D341Med (cell line): ENCODE measurements around the gene SPR.
"Not testable (repeated sequence)": the region's sequence is repeated elsewhere in the genome, so short reads cannot be mapped to it uniquely, and the experiment has no call there.

Experiments
- DNase-seq: peaks from one replicate; pipeline ENCODE4 v3.0.0; 2012; ENCODE audit warnings: low spot score

Gene SPR

GRCh38 chr2:72889991-72890390 is 2.8 kb downstream of the SPR start:
- DNase-seq, result no peak

GRCh38 chr2:72891091-72891818 is 4.0 kb downstream of the SPR start:
- no peak for DNase-seq

DNA sequence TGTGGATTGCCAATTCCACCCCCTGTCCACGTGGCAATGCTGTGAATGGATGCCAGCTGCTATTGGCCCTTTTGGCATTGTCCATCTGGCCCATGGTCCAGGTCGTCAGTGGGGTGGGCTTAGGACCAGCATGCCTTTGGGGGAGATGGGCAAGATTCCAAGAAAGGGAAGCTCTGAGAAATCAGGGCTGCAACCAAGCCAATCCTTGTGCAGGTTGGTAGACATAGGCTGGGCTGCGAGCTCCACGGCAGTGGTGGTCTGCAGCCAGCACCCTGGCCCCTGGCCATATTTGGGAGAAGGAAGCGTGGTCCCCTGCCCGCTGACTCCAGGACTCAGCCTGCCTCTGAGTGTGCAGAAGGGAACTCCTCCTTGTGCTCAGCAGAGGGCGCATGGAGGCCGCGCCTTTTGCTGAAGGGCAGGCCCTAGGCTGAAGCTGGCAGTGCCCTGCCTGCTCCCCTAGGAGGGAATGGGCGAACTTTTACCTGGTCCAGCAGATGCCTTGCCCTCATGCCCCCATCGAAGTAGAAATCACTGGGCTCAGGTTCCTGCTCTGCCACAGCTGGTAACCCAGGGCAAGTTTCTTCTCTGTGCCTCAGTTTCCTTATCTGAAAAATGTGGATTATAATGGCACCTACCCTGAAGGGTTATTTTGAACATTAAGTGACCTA is 5.4 kb downstream of the SPR start:
- peak; percentile 84 for DNase-seq

DNA sequence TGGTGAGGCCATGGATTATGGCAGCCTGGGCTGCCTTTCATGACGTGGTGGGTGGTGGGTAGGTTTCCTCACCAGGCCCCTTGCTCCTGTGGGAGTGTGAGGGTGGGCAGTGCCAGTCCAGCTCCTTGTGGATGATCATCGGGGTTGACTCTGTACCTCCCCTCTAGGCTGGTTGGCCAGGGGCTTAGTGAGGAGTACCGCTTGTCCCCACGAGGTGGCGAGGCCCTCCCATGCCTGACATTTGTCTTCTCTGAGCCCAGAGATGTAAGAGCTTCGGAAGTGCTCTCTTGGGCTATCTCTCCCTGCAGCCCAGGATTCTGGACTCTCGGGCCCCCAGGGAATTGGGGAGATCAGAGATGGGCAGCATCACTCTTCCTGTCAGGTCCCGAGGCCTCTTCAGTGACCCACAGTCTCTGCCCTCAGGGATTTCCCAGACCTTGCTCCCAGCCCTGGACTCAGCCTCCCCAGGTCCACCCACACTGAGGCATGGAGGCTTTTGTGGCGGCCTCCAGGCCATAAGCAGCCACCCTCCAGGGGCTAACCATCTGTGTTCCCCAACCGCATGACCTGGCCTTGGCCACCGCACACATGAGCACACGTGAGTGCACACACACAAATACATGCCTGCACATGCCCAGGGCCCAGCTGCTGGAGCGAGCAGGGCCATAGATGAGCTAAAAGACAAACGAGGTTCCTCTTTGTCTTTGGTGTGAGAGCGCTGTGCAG is 6.5 kb downstream of the SPR start:
- peak; percentile 64 for DNase-seq

DNA sequence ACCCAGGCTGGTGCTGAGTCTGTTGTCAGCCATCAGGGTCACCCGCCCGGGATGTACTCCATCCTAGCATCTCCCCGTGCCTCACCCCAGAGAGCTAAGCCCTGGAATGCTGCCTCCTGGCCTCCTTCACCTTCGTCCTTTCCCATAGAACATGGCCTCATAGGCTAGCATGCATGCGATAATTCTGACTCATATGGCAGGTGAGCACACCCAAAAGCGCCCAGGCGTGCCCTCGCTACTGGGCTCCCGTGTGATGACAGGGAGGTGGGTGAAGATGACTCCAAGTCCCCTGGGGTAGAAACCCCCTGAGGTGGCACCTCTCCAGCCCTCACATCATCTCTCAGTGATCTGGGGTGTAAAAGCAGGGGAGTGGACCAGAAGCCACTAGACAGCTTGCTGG is 7.3 kb downstream of the SPR start:
- no peak for DNase-seq

DNA sequence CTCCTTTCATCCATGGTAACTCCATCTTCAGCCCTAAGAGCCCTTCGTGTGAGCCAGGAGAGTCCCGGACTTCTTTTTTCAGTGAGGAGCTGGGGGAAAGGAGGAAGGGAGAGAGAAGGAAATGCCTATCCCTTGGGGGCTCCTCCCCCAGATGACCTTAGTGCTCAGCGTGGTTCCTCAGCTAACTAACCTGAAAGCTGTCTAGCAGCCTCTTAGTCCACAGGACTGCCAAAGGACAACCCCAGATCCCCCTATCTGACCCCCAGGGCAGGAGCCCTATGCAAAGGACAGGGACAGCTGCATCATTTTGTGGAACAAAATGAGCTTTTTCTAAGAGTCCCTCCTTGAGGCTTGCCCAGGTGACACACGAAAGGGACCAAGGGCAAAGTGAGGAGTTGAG is 7.9 kb downstream of the SPR start:
- DNase-seq, result no peak

DNA sequence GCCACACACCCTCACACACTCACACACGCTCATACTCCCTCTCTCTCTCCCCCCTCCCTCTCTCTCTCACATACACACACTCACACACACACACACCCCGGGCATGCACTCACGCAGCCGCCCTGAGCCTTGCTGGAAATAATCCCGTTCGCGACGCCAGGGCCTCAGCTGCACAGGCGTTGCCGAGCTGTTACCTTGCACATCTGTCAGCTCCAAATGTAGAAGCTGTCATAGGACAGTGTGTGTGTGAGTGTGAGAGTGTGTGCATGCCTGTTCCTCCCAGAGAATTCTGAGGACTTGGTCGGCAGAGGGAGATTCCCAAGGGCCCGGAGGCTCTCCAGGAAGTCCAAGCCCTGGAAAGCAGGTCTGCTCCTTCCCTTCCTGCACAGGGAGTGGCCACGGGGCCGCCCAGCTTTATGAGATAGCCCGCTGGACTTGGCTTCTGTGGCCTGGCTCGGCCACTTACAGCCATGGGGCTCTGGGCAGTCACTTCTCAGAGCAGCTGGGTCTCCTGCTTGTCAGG is 8.6 kb downstream of the SPR start:
- DNase-seq, result no peak

GRCh38 chr2:72896446-72896845 is 9.2 kb downstream of the SPR start:
- no peak for DNase-seq

GRCh38 chr2:72897785-72898584 is 10.8 kb downstream of the SPR start:
- DNase-seq, result no peak

- DNase-seq, result no peak
Measured at GRCh38 chr2:72898585-72898906, 11.3 kb downstream of the SPR start.

GRCh38 chr2:72900191-72900825 is 13.1 kb downstream of the SPR start:
- DNase-seq, result no peak

GRCh38 chr2:72901426-72901825 is 14.2 kb downstream of the SPR start:
- DNase-seq, result no peak

DNA sequence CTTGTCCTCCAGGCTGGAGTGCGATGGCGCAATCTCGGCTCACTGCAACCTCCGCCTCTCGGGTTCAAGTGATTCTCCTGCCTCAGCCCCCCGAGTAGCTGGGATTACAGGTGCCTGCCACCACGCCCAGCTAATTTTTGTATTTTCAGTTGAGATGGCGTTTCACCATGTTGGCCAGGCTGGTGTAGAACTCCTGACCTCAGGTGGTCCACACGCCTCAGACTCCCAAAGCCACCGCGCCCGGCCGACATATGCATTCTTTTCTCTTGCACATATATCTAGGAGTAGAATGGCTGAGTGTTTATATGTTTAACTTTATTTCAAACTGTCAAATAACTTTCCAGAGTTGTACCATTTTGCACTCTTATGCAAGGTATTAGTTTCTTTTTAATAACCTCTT is 20.2 kb downstream of the SPR start:
- DNase-seq, result not testable (repeated sequence)

- DNase-seq, result no peak
Measured at GRCh38 chr2:72908741-72909140, 21.5 kb downstream of the SPR start.

DNA sequence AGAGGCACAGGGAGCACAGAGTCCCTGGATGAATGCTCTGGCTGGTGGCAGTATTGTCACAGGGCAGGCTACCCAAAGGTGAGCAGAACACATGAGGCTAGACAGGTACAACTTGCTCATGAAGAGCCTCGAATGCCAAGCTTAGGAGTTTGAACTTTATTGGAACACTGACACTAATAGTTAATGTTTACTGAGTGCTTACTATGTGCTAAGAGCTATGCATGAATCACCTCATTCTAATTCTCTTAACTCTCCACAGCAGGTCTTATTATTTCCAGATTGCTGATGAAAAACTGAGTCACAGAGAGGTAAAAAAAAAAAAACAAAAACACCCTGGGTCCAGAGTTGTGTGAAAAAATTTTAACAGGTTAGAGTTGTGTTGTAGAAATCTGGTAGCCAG is 24.0 kb downstream of the SPR start:
- no peak for DNase-seq

GRCh38 chr2:72913486-72914205 is 26.4 kb downstream of the SPR start:
- DNase-seq, result no peak

- no peak for DNase-seq
Measured at GRCh38 chr2:72914206-72914559, 27.0 kb downstream of the SPR start.

DNA sequence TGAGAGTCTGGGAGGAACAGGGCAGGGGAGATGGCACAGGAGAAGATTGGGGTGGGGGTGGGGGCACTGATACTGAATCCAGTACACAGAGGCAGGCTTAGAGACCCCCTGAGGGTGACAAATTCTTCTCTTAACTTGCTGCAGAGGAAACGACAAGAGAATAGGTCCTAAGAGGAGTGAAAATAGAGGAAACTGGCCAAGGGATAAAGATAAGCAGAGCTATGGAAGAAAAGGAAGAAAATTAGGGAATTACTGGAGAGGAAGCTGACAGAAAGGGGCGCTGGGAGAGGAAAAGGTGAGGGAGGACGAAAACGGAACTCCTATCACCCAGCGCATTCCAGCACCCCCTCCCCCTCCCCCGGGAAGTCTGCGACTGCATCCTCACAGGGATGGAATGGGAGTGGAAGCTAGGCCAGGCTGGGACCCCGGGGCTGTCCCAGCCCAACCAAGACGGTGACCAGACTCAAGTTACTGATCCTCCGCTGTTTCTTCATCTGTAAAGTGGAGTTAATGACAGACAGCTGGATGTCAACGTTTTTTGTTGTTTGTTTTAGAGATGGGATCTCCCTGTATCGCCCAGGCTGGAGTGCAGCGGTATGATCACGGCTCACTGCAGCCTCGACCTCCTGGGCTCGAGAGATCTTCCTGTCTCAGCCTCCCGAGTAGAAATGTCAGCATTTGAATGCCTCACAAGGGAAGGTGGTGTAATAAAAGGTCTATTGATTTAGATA is 27.5 kb downstream of the SPR start:
- DNase-seq, result no peak

DNA sequence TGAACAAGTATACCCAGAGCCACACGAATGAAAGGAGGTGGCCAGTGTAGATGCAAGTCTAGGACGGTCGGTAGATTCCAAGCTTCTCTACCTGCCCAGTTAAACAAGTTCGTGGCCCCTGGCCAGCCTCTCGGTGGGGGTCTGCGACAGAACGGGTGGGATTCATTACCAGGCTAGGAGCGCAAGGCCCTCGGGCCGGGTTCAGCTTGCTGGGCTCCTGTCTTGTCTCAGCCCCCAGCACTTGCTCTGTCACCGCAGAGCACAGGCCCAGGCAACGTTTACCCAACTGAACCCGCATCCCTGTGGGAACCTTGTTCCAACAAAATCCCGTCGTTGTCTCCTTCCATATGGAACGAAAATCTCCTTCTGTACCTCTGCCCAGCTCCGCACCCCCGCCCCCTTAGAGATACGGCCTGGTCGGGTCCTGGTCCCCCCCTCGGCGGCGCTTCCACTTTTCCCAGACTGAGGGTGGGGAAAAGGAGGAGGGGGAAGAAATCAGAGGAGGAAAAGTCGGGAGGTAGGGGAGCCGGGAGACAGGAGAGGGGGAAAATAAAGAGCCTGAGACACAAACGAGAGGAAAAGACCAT is 28.2 kb downstream of the SPR start:
- no peak for DNase-seq
